HepG2 (cell line): ENCODE data around the gene CCDC154. TPM values are rescaled to one million over a fixed set of nuclear protein-coding genes. Genes with fewer than 3 reads are reported as not detected.

Experiments used
- CENPBD1 ChIP-seq: sonication (generic); formaldehyde crosslinking; IDR thresholded peaks from 2 replicates; pipeline ENCODE4 v1.8.0; 2022; ENCODE audit warnings: missing genetic modification reagents, low read depth, mild to moderate bottlenecking, borderline replicate concordance
- FOSL1 ChIP-seq: sonication (generic); formaldehyde crosslinking; IDR thresholded peaks from 2 replicates; pipeline ENCODE4 v1.9.0; 2021; ENCODE audit warnings: missing genetic modification reagents, borderline replicate concordance
- HNRNPLL ChIP-seq: fragments of 200-400 bp; formaldehyde crosslinking; IDR thresholded peaks from 2 replicates; pipeline ENCODE4 v1.6.1; 2017; ENCODE audit warnings: mild to moderate bottlenecking, low read depth, low read length; ENCODE audit not compliant: poor library complexity, severe bottlenecking
- KAT8 ChIP-seq: IDR thresholded peaks from 2 replicates; pipeline ENCODE4 v1.6.1; 2016; ENCODE audit warnings: missing genetic modification reagents, missing compliant biosample characterization
- LCORL ChIP-seq, 2 experiments: fragments of 450-650 bp in 1 of 2; sonication (generic) in 1 of 2; formaldehyde crosslinking in 1 of 2; IDR thresholded peaks; 2 replicates each; pipeline versions ENCODE4 v1.5.0 to v1.6.1; 2017 to 2020; ENCODE audit warnings: antibody characterized with exemption in 1 of 2, missing genetic modification reagents in 1 of 2
- PAXIP1 ChIP-seq: sonication (generic); formaldehyde crosslinking; conservative IDR thresholded peaks from 2 replicates; pipeline ENCODE4 v1.4.0; 2020; ENCODE audit warnings: mild to moderate bottlenecking, missing genetic modification reagents, moderate library complexity
- RAD21 ChIP-seq: fragments of 450-650 bp; formaldehyde crosslinking; IDR thresholded peaks from 2 replicates; pipeline ENCODE4 v1.5.0; 2020; ENCODE audit warnings: mild to moderate bottlenecking
- RBFOX2 ChIP-seq: fragments of 200-400 bp; formaldehyde crosslinking; IDR thresholded peaks from 2 replicates; pipeline ENCODE4 v1.6.1; 2017; ENCODE audit warnings: low read depth, mild to moderate bottlenecking, low read length
- SRSF1 ChIP-seq: fragments of 200-400 bp; formaldehyde crosslinking; optimal IDR thresholded peaks from 2 replicates; pipeline ENCODE3; 2017; ENCODE audit warnings: mild to moderate bottlenecking, low read depth, low read length, moderate library complexity
- TFDP2 ChIP-seq: sonication (generic); formaldehyde crosslinking; IDR thresholded peaks from 2 replicates; pipeline ENCODE4 v1.4.0; 2020; ENCODE audit warnings: missing genetic modification reagents
- THAP11 ChIP-seq: IDR thresholded peaks from 2 replicates; pipeline ENCODE4 v1.6.1; 2016; ENCODE audit warnings: missing biosample characterization, missing genetic modification reagents
- YY1 ChIP-seq: IDR thresholded peaks from 2 replicates; pipeline ENCODE4 v1.6.1; 2011; ENCODE audit warnings: low read length, low read depth, moderate library complexity, mild to moderate bottlenecking; ENCODE audit not compliant: insufficient read depth, insufficient replicate concordance
- ZBTB7B ChIP-seq: sonication (generic); formaldehyde crosslinking; IDR thresholded peaks from 2 replicates; pipeline ENCODE4 v1.4.0; 2020; ENCODE audit warnings: missing genetic modification reagents
- ZFX ChIP-seq: sonication (generic); formaldehyde crosslinking; IDR thresholded peaks from 2 replicates; pipeline ENCODE4 v1.4.0; 2020; ENCODE audit warnings: mild to moderate bottlenecking, low read depth, missing genetic modification reagents, moderate library complexity
- ZGPAT ChIP-seq: IDR thresholded peaks from 2 replicates; pipeline ENCODE4 v1.6.1; 2016; ENCODE audit warnings: mild to moderate bottlenecking
- ZNF570 ChIP-seq: sonication (generic); formaldehyde crosslinking; IDR thresholded peaks from 2 replicates; pipeline ENCODE4 v1.4.0; 2020; ENCODE audit warnings: mild to moderate bottlenecking, missing genetic modification reagents, borderline replicate concordance
- ZSCAN21 ChIP-seq: sonication (generic); formaldehyde crosslinking; IDR thresholded peaks from 2 replicates; pipeline ENCODE4 v1.8.0; 2022; ENCODE audit warnings: mild to moderate bottlenecking, missing genetic modification reagents, moderate library complexity, borderline replicate concordance
- polyA plus RNA-seq, 8 experiments: library from polyadenylated mRNA; depleted of rRNA in 3 of 8; stranded (reverse) in 7 of 8; unstranded in 1 of 8; fragments of >200 nt; fragmentation: Illumina TruSeq in 4 of 8; extraction: Trizol in 4 of 8; gene quantifications; 2 replicates each; pipeline versions ENCODE4 v1.2.1 to v1.2.3, GENCODE V29; 2011 to 2016; ENCODE audit warnings: low read depth in 4 of 8, missing spikeins in 1 of 8, mixed read lengths in 1 of 8; ENCODE audit not compliant: insufficient read depth in 1 of 8
- total RNA-seq, 5 experiments: library from RNA; depleted of rRNA; stranded (reverse); fragments of >200 nt; fragmentation: Illumina TruSeq; extraction: Trizol; gene quantifications; 2 replicates each; pipeline ENCODE4 v1.2.3, GENCODE V29; 2016; ENCODE audit warnings: low read depth in 1 of 5
- TF ChIP-seq, protein P1 (sequence below): IDR thresholded peaks from 2 replicates; pipeline ENCODE4 v1.6.1; 2016; ENCODE audit warnings: missing compliant biosample characterization, missing genetic modification reagents, borderline replicate concordance
- TF ChIP-seq, protein P2 (sequence below): sonication (generic); formaldehyde crosslinking; IDR thresholded peaks from 2 replicates; pipeline ENCODE4 v1.5.0; 2020; ENCODE audit warnings: mild to moderate bottlenecking, missing genetic modification reagents, moderate library complexity

The CCDC154 gene
- total and polyA plus RNA-seq, 2 of the 13 experiments (the other 11 are each of a cell fraction or from before 2014, with no cell fraction given) = 0.92 to 1.5 TPM

DNA sequence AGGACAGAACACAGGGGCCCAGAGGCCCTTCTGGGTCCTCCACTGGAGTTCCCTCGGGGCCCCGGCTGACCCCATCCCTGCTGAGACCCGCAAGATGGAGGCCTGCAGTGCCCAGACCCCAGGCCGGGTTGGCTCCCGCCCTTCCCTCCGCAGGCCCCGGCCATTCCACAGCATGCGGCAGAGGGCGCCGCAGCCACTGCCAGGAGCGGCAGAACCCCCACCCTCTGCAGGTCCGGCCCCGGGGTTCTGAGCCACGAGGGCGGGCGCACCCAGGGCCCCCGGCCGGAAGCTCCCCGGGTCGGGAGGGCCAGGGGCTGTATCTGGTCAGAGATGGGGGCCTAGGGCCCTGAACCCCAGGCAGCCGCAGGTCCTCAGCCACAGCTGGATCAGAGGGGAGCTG lies 15.8 kb downstream of the CCDC154 start (continued):
- TF ChIP-seq RAD21 = peak; percentile 68
- 0 out of 2 replicates have a peak, but pooled peaks have one; percentile 23 for TF ChIP-seq THAP11 (CRISPR knock-in tag)
- TF ChIP-seq, protein P1, sequence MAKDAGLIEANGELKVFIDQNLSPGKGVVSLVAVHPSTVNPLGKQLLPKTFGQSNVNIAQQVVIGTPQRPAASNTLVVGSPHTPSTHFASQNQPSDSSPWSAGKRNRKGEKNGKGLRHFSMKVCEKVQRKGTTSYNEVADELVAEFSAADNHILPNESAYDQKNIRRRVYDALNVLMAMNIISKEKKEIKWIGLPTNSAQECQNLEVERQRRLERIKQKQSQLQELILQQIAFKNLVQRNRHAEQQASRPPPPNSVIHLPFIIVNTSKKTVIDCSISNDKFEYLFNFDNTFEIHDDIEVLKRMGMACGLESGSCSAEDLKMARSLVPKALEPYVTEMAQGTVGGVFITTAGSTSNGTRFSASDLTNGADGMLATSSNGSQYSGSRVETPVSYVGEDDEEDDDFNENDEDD (CRISPR knock-in tag) = peak; percentile 38; the same call in 1 of the 2 replicates
- no peak for TF ChIP-seq KAT8 (CRISPR knock-in tag)
- 0 out of 2 replicates have a peak, but pooled peaks have one; percentile 45 for TF ChIP-seq RBFOX2
- TF ChIP-seq YY1 = peak; percentile 28
- no peak for TF ChIP-seq HNRNPLL
- no peak for TF ChIP-seq ZSCAN21 (CRISPR knock-in tag)
- 0 out of 2 replicates have a peak, but pooled peaks have one; percentile 28 for TF ChIP-seq ZBTB7B (CRISPR knock-in tag)
- TF ChIP-seq ZNF570 (CRISPR knock-in tag) = no peak
- TF ChIP-seq CENPBD1 = no peak
- TF ChIP-seq TFDP2 (CRISPR knock-in tag) = peak; percentile 19; the same call in 1 of the 2 replicates
- TF ChIP-seq FOSL1 (CRISPR knock-in tag) = no peak
- peak; percentile 56 for TF ChIP-seq SRSF1
- TF ChIP-seq LCORL (IDR thresholded peaks at IDR 0.05) = no peak
- TF ChIP-seq LCORL (CRISPR knock-in tag; IDR thresholded peaks at IDR 0.05) = 0 out of 2 replicates have a peak, but pooled peaks have one; percentile 32
- TF ChIP-seq ZFX (CRISPR knock-in tag) = peak; percentile 68; the same call in 1 of the 2 replicates
- TF ChIP-seq, protein P2, sequence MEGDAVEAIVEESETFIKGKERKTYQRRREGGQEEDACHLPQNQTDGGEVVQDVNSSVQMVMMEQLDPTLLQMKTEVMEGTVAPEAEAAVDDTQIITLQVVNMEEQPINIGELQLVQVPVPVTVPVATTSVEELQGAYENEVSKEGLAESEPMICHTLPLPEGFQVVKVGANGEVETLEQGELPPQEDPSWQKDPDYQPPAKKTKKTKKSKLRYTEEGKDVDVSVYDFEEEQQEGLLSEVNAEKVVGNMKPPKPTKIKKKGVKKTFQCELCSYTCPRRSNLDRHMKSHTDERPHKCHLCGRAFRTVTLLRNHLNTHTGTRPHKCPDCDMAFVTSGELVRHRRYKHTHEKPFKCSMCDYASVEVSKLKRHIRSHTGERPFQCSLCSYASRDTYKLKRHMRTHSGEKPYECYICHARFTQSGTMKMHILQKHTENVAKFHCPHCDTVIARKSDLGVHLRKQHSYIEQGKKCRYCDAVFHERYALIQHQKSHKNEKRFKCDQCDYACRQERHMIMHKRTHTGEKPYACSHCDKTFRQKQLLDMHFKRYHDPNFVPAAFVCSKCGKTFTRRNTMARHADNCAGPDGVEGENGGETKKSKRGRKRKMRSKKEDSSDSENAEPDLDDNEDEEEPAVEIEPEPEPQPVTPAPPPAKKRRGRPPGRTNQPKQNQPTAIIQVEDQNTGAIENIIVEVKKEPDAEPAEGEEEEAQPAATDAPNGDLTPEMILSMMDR (CRISPR knock-in tag) = peak; percentile 78
- 0 out of 2 replicates have a peak, but pooled peaks have one; percentile 11 for TF ChIP-seq ZGPAT
- TF ChIP-seq PAXIP1 (CRISPR knock-in tag) = 0 out of 2 replicates have a peak, but pooled peaks have one; percentile 15
